ENCODE data around the gene B3GALT6.
A peak's percentile ranks its signal among the peaks of the same experiment; 100 is the strongest.

B3GALT6 gene

GRCh38 chr1:1259951-1260600 is 28.0 kb downstream of the B3GALT6 start:
- DNase-seq (ENCODE audit: insufficient read length, low spot score), result no peak
- TF ChIP-seq SPI1 (IDR thresholded peaks at IDR 0.05; ENCODE audit: low read depth, low read length), result peak; percentile 86
- no peak for TF ChIP-seq PAX5 (IDR thresholded peaks at IDR 0.05; ENCODE audit: insufficient read depth, low read length, severe bottlenecking)
- no peak for FAIRE-seq

- DNase-seq (ENCODE audit: insufficient read length, low spot score), result no peak
- TF ChIP-seq POLR2A (IDR thresholded peaks at IDR 0.05; ENCODE audit: low read depth, low read length), result no peak
- no peak for TF ChIP-seq POU2F2 (IDR thresholded peaks at IDR 0.05; ENCODE audit: low read depth, low read length)
- TF ChIP-seq PAX5 (IDR thresholded peaks at IDR 0.05; ENCODE audit: insufficient read depth, low read length, severe bottlenecking), result no peak
- no peak for TF ChIP-seq SPI1 (IDR thresholded peaks at IDR 0.05; ENCODE audit: low read depth, low read length)
- no peak for TF ChIP-seq POLR2AphosphoS5 (IDR thresholded peaks at IDR 0.05; ENCODE audit: low read depth, low read length)
- TF ChIP-seq TAF1 (IDR thresholded peaks at IDR 0.05; ENCODE audit: low read depth, low read length), result no peak
- FAIRE-seq, result no peak
Measured at GRCh38 chr1:1260843-1261560, 29.0 kb downstream of the B3GALT6 start.

GRCh38 chr1:1262071-1262470 is 30.0 kb downstream of the B3GALT6 start:
- FAIRE-seq (no peak), DNase-seq (ENCODE audit: insufficient read length, low spot score) (no peak)
- TF ChIP-seq SPI1 (IDR thresholded peaks at IDR 0.05; ENCODE audit: low read depth, low read length) (no peak), POU2F2 (IDR thresholded peaks at IDR 0.05; ENCODE audit: low read depth, low read length) (no peak), TAF1 (IDR thresholded peaks at IDR 0.05; ENCODE audit: low read depth, low read length) (no peak), PAX5 (IDR thresholded peaks at IDR 0.05; ENCODE audit: insufficient read depth, low read length, severe bottlenecking) (no peak), POLR2A (IDR thresholded peaks at IDR 0.05; ENCODE audit: low read depth, low read length) (no peak), POLR2AphosphoS5 (IDR thresholded peaks at IDR 0.05; ENCODE audit: low read depth, low read length) (no peak)

GRCh38 chr1:1262758-1263157 is 30.7 kb downstream of the B3GALT6 start:
- TF ChIP-seq POLR2AphosphoS5 (IDR thresholded peaks at IDR 0.05; ENCODE audit: low read depth, low read length) (no peak), SPI1 (IDR thresholded peaks at IDR 0.05; ENCODE audit: low read depth, low read length) (no peak), POLR2A (IDR thresholded peaks at IDR 0.05; ENCODE audit: low read depth, low read length) (no peak), TAF1 (IDR thresholded peaks at IDR 0.05; ENCODE audit: low read depth, low read length) (no peak), POU2F2 (IDR thresholded peaks at IDR 0.05; ENCODE audit: low read depth, low read length) (no peak), PAX5 (IDR thresholded peaks at IDR 0.05; ENCODE audit: insufficient read depth, low read length, severe bottlenecking) (no peak)
- DNase-seq (ENCODE audit: insufficient read length, low spot score) (no peak), FAIRE-seq (no peak)

- TF ChIP-seq POLR2AphosphoS5 (IDR thresholded peaks at IDR 0.05; ENCODE audit: low read depth, low read length) (no peak), POU2F2 (IDR thresholded peaks at IDR 0.05; ENCODE audit: low read depth, low read length) (no peak), TAF1 (IDR thresholded peaks at IDR 0.05; ENCODE audit: low read depth, low read length) (no peak), PAX5 (IDR thresholded peaks at IDR 0.05; ENCODE audit: insufficient read depth, low read length, severe bottlenecking) (no peak), POLR2A (IDR thresholded peaks at IDR 0.05; ENCODE audit: low read depth, low read length) (no peak), SPI1 (IDR thresholded peaks at IDR 0.05; ENCODE audit: low read depth, low read length) (no peak)
- no peak for FAIRE-seq
- no peak for DNase-seq (ENCODE audit: insufficient read length, low spot score)
Measured at GRCh38 chr1:1264026-1264425, 32.0 kb downstream of the B3GALT6 start.

GRCh38 chr1:1264868-1265272 is 32.8 kb downstream of the B3GALT6 start:
- TF ChIP-seq PAX5 (IDR thresholded peaks at IDR 0.05; ENCODE audit: insufficient read depth, low read length, severe bottlenecking) (no peak), TAF1 (IDR thresholded peaks at IDR 0.05; ENCODE audit: low read depth, low read length) (no peak), POLR2A (IDR thresholded peaks at IDR 0.05; ENCODE audit: low read depth, low read length) (no peak), SPI1 (IDR thresholded peaks at IDR 0.05; ENCODE audit: low read depth, low read length) (no peak), POU2F2 (IDR thresholded peaks at IDR 0.05; ENCODE audit: low read depth, low read length) (no peak), POLR2AphosphoS5 (IDR thresholded peaks at IDR 0.05; ENCODE audit: low read depth, low read length) (no peak)

GRCh38 chr1:1267488-1268283 is 35.6 kb downstream of the B3GALT6 start:
- FAIRE-seq, result no peak
- TF ChIP-seq POLR2AphosphoS5 (IDR thresholded peaks at IDR 0.05; ENCODE audit: low read depth, low read length), result no peak
- TF ChIP-seq SPI1 (IDR thresholded peaks at IDR 0.05; ENCODE audit: low read depth, low read length), result no peak
- TF ChIP-seq PAX5 (IDR thresholded peaks at IDR 0.05; ENCODE audit: insufficient read depth, low read length, severe bottlenecking), result no peak
- TF ChIP-seq TAF1 (IDR thresholded peaks at IDR 0.05; ENCODE audit: low read depth, low read length), result no peak
- no peak for TF ChIP-seq POU2F2 (IDR thresholded peaks at IDR 0.05; ENCODE audit: low read depth, low read length)
- no peak for TF ChIP-seq POLR2A (IDR thresholded peaks at IDR 0.05; ENCODE audit: low read depth, low read length)
- no peak for DNase-seq (ENCODE audit: insufficient read length, low spot score)

More at GRCh38 chr1:1264868-1265272, 32.8 kb downstream of the B3GALT6 start:
- no peak for FAIRE-seq
- DNase-seq (ENCODE audit: insufficient read length, low spot score), result no peak

GRCh38 chr1:1268284-1268682 is 36.2 kb downstream of the B3GALT6 start:
- FAIRE-seq (no peak), DNase-seq (ENCODE audit: insufficient read length, low spot score) (no peak)
- TF ChIP-seq TAF1 (IDR thresholded peaks at IDR 0.05; ENCODE audit: low read depth, low read length) (no peak), SPI1 (IDR thresholded peaks at IDR 0.05; ENCODE audit: low read depth, low read length) (no peak), POLR2AphosphoS5 (IDR thresholded peaks at IDR 0.05; ENCODE audit: low read depth, low read length) (no peak), POLR2A (IDR thresholded peaks at IDR 0.05; ENCODE audit: low read depth, low read length) (no peak), PAX5 (IDR thresholded peaks at IDR 0.05; ENCODE audit: insufficient read depth, low read length, severe bottlenecking) (no peak), POU2F2 (IDR thresholded peaks at IDR 0.05; ENCODE audit: low read depth, low read length) (no peak)

- DNase-seq (ENCODE audit: insufficient read length, low spot score) (no peak), FAIRE-seq (no peak)
- TF ChIP-seq POLR2AphosphoS5 (IDR thresholded peaks at IDR 0.05; ENCODE audit: low read depth, low read length) (no peak), POU2F2 (IDR thresholded peaks at IDR 0.05; ENCODE audit: low read depth, low read length) (no peak)
Measured at GRCh38 chr1:1270813-1271212, 38.8 kb downstream of the B3GALT6 start.

Data from GM12891 (cell line).